Activated T-cell treated with anti-CD3 and anti-CD28 coated beads for 1 hour (primary cell): ENCODE results near the gene WAC.
"Not testable (repeated sequence)": the region's sequence is repeated elsewhere in the genome, so short reads cannot be mapped to it uniquely, and the experiment has no call there.

Experiments
- DNase-seq: peaks from one replicate; pipeline ENCODE4 v3.0.0-alpha.2; 2020; ENCODE audit warnings: low read depth

WAC gene

GRCh38 chr10:28532337-28533185 is at the start of gene WAC:
Gene WAC, plus strand, starts transcription at chr10:28533118. Its CDS starts 462 bp downstream, at chr10:28533580.
- DNase-seq, result peak; percentile 95

- DNase-seq, result no peak
Measured at GRCh38 chr10:28489206-28489605, 43.7 kb upstream of the WAC start.

- not testable (repeated sequence) for DNase-seq
Measured at GRCh38 chr10:28490256-28490865, 42.6 kb upstream of the WAC start.

- DNase-seq, result no peak
Measured at GRCh38 chr10:28492116-28492920, 40.6 kb upstream of the WAC start.

- no peak for DNase-seq
Measured at GRCh38 chr10:28494420-28494819, 38.5 kb upstream of the WAC start.

- DNase-seq, result no peak
Measured at GRCh38 chr10:28495084-28495483, 37.8 kb upstream of the WAC start.

GRCh38 chr10:28496017-28496416 is 36.9 kb upstream of the WAC start:
- DNase-seq, result no peak

- DNase-seq, result no peak
Measured at GRCh38 chr10:28496481-28496961, 36.4 kb upstream of the WAC start.

- no peak for DNase-seq
Measured at GRCh38 chr10:28497313-28498126, 35.4 kb upstream of the WAC start.

- not testable (repeated sequence) for DNase-seq
Measured at GRCh38 chr10:28500203-28500602, 32.7 kb upstream of the WAC start.

- no peak for DNase-seq
Measured at GRCh38 chr10:28503114-28503513, 29.8 kb upstream of the WAC start.

GRCh38 chr10:28505359-28505959 is 27.5 kb upstream of the WAC start:
- DNase-seq, result no peak

GRCh38 chr10:28508304-28508925 is 24.5 kb upstream of the WAC start:
- no peak for DNase-seq

- DNase-seq, result no peak
Measured at GRCh38 chr10:28509286-28509685, 23.6 kb upstream of the WAC start.

- no peak for DNase-seq
Measured at GRCh38 chr10:28514648-28515047, 18.3 kb upstream of the WAC start.

GRCh38 chr10:28520346-28520745 is 12.6 kb upstream of the WAC start:
- no peak for DNase-seq

- not testable (repeated sequence) for DNase-seq
Measured at GRCh38 chr10:28520828-28521227, 12.1 kb upstream of the WAC start.

- not testable (repeated sequence) for DNase-seq
Measured at GRCh38 chr10:28521961-28522360, 11.0 kb upstream of the WAC start.

- DNase-seq, result no peak
Measured at GRCh38 chr10:28523725-28524252, 9.1 kb upstream of the WAC start.

- no peak for DNase-seq
Measured at GRCh38 chr10:28530751-28531150, 2.2 kb upstream of the WAC start.

GRCh38 chr10:28533186-28533564 is 257 bp downstream of the WAC start:
- DNase-seq, result no peak
